LNCaP clone FGC (cell line): Measurements from ENCODE around the gene SDCCAG8.
A peak's percentile ranks its signal among the peaks of the same experiment; 100 is the strongest.

Experiments used
- DNase-seq: peaks from one replicate; pipeline ENCODE4 v3.0.0-alpha.2; 2011; ENCODE audit warnings: low read depth
- H3K4me3 ChIP-seq: 2 replicates; pipeline ENCODE4 v1.5.1; 2011; ENCODE audit warnings: mild to moderate bottlenecking, low read depth, low read length, control low read depth
- TF ChIP-seq, protein P1 (sequence below): IDR thresholded peaks from 2 replicates; pipeline ENCODE4 v1.5.1; 2012; ENCODE audit warnings: mild to moderate bottlenecking; ENCODE audit not compliant: control insufficient read depth, insufficient read depth; ENCODE audit errors: extremely low read depth

The SDCCAG8 gene

GRCh38 chr1:243431591-243431990 is 175.8 kb downstream of the SDCCAG8 start:
- no peak overlapping the region for H3K4me3 ChIP-seq
- DNase-seq, result no peak
- TF ChIP-seq, protein P1, sequence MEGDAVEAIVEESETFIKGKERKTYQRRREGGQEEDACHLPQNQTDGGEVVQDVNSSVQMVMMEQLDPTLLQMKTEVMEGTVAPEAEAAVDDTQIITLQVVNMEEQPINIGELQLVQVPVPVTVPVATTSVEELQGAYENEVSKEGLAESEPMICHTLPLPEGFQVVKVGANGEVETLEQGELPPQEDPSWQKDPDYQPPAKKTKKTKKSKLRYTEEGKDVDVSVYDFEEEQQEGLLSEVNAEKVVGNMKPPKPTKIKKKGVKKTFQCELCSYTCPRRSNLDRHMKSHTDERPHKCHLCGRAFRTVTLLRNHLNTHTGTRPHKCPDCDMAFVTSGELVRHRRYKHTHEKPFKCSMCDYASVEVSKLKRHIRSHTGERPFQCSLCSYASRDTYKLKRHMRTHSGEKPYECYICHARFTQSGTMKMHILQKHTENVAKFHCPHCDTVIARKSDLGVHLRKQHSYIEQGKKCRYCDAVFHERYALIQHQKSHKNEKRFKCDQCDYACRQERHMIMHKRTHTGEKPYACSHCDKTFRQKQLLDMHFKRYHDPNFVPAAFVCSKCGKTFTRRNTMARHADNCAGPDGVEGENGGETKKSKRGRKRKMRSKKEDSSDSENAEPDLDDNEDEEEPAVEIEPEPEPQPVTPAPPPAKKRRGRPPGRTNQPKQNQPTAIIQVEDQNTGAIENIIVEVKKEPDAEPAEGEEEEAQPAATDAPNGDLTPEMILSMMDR, result no peak

DNA sequence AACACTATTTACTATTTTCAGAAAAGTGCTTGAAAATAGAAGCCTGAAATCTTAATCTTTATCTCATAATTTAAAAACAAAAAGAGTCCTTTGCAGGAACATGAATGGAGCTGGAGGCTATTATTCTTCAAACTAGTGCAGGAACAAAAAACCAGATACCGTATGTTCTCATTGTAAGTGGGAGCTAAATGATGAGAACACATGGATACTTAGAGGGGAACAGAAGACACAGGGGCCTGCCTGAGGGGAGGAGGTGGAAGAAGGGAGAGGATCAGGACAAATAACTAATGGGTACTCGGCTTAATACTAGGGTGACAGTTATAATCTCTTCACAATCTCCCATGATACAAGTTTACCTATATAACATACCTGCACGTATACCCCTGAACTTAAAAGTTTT is 176.3 kb downstream of the SDCCAG8 start:
- TF ChIP-seq, protein P1, result no peak
- no peak overlapping the region for H3K4me3 ChIP-seq
- no peak for DNase-seq

DNA sequence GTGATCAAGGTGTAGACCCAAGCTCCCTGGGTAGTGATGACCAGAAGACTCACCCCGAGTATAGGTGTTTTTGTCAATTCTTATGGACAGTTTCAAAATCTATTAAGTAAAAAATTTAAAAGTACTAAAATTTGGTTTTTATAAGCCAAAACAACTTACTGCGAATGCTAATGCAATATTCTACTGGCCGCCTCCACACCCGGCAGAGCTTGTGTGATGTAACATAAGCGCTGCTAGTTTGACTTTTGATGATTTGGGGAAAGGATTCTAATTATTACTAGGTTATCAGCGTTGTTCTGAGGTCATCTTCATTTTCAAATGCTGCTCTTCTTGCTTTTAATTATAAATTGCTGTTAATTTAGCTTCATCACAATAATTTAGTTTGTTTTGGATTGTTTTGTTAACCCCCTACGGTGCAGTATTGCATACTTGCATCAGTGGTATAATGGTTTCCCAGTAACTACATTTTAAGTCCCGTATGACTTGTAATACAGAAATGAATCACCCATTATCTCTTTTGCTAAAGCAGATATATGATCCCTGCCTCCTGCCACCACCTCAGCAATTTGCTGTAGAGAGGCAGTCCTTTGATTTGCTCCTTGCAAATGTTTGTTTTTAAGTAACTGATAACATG is 178.0 kb downstream of the SDCCAG8 start:
- no peak for DNase-seq
- H3K4me3 ChIP-seq, result no peak overlapping the region
- TF ChIP-seq, protein P1, result no peak

- no peak overlapping the region for H3K4me3 ChIP-seq
- TF ChIP-seq, protein P1, result no peak
- DNase-seq, result no peak
Observed at GRCh38 chr1:243434594-243434993, 178.8 kb downstream of the SDCCAG8 start.

- TF ChIP-seq, protein P1, result no peak
- DNase-seq, result no peak
- H3K4me3 ChIP-seq, result no peak overlapping the region
Observed at GRCh38 chr1:243435836-243436235, 180.0 kb downstream of the SDCCAG8 start.

DNA sequence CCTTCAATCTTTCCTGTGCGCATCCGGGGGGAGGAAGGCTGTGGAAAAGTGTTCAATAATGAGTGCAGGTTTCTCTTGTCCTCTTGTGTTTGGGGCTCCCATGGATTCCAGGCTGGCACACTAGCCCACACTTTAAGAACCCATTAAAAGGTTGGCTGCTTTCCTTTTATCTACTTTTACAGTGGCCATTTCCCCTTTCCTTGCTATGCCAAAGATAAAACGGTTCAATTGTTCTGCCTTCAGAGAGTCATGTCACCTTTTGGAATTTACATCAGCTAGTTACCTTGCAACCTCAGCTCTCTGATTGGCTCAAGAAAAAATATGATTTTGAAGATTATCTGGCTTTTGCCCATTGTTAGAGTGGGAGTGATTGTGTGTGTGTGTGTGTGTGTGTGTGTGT is 182.3 kb downstream of the SDCCAG8 start:
- TF ChIP-seq, protein P1, result no peak
- no peak overlapping the region for H3K4me3 ChIP-seq
- DNase-seq, result no peak

DNA sequence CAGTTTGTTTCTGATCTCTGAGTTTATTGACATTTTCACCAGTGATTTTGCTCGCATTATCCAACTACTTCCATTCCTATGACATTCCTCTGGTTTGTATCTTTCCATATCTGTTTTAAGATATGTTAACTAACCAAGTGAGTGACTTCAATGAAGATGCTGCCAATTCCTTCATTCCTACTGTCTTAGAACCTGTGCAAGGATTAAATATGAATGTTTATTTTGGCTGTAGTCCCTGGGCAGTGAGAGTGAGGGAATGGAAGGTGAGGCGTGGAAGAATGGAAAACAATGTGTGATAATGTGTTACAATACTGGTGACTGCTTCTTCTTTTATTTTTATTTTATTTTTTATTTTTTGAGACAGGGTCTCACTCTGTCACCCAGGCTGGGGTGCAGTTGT is 183.0 kb downstream of the SDCCAG8 start:
- DNase-seq, result peak; percentile 64
- TF ChIP-seq, protein P1, result no peak
- no peak overlapping the region for H3K4me3 ChIP-seq
